HuH-7.5 (cell line): ENCODE results near the gene RHEB.

Source experiments
- DNase-seq: peaks from one replicate; pipeline ENCODE4 v3.0.0; 2011; ENCODE audit warnings: low spot score

The RHEB gene

DNA sequence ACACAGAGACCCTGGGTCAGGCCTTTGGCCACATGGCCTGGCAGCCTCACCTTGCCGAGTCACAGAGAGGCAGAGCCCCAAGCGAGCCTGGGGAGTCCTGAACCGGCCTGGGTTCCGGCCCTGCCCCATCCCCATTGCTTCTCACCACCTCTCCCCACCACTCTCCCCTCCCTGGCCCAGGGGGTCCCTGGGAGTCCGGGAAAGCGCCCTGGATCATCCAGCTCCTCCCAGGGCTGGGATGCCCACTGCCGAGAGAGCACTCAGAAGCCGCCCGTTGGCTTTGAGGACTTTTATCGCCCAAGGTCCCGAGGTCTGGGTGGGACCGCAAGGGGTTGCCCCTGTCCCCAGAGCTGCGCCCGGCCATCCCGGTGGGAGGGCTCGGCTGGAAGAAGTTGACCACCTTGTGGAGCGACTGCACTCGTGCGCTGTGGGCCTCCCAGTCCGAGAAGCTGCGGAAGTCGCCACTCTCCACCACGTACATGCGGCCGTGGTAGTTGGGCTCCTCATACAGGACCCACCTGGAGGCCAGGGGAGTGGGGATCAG is 87.9 kb downstream of the RHEB start:
- DNase-seq, result no peak

DNA sequence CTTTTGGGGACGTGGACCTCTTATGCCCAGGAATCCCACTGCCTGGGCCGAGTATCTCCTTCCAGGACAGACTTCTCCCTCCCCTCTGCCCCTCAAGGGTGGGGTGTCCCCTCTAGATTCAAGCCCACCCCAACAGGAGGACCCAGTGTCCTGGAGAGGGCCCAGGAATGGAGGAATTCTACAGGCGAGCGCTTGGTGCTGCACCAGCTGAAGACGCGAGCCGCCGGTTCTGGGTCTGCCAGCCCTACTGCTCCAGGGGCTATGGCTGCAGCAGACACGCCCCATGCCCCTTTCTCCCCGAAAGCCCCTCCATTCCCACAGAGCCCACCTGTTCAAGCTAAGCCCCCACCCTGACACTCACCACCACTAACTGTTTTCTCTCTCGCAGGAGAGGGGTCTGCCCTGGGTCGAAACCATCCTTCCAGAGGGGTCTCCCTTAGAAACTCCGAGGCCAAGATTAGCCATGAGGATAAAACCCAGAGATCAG is 88.4 kb downstream of the RHEB start:
- DNase-seq, result no peak

DNA sequence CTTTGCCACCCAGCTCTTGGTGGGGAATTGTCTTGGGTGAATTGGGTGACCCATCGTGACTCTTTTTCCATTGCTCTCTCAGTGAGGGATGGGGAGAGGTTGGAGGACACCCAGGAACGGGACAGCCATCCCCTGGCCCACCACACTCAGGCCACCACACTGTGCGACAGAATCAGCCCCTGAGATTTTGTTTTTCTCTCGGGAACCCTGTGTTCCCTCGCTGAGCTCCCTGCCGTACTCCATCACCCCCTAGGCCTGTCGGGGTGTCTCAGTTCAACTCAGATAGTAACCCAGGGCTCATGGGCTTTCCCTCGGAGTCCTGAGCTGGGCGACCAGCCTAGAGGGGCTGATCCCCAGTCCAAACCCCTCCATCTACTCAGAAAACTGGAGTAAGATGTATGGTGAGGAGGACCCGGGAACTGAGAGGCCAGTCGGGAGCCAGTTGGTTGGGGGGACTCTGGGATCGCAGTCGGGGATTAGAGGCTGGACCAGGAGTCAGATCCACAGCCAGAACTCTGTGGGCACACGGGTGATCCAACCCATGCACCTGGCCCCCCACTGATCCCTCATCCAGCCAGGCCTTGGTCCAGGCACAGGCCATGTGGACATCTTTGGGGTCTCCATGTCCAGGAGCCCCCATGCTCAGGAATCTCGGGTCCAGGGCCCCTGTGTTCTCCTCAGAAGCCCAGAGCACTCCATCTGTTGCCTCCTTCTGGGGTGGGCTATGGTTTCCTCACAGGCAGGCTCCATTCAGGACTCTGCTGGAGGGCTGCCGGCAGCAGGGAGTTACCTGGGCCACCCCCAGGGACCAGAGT is 89.1 kb downstream of the RHEB start:
- DNase-seq, result no peak

DNA sequence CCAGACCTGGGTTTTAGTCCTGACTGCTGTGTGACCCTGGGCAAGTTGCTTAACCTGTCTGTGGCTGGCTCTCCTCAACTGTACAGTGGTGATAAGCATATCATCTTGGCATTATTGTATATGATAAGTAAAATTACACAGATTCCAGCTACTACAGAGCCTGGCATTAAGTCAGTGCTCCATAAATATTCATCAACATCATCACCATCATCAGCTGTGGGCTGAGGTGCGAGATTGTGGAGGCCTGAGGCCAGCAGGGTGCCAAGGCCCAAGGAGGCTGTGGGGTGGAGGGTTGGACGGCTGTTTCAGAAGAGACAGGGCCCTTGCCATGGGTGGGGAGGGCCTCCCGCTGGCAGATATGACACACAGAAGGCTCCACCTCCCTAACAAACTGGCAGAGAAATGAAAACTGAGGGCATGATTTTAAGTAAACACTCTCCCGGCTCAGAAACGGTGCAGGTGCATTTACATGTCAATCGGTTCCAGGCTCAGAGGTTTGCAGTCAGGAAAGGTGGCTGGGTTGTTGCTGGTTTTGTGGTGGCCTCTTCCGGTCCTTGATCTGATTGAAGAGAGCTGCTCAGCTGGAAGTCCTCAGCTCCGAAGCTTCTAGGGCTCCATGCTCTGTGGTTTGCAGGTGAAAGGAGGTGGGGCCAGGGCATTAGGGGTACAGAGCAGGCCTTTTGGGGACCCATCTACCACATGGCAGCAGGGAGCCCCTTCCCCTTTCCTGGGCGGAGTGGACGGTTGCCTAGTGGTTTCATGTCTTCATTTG is 89.9 kb downstream of the RHEB start:
- no peak for DNase-seq

DNA sequence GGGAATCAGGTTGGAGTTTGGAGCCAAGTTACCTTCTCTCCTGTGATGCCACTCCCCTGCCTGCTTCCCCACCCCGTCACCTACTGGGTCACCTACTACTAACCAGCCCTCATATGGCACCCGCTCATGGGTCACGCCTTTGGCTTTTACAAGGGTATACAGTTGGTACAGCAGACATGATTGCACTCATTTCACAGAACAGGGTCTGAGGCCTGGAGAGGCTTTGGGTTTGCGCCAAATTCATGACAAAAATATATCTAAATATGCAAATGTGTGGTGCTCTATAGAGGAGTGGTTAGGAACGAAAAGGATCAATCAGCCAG is 90.5 kb downstream of the RHEB start:
- DNase-seq, result no peak

DNA sequence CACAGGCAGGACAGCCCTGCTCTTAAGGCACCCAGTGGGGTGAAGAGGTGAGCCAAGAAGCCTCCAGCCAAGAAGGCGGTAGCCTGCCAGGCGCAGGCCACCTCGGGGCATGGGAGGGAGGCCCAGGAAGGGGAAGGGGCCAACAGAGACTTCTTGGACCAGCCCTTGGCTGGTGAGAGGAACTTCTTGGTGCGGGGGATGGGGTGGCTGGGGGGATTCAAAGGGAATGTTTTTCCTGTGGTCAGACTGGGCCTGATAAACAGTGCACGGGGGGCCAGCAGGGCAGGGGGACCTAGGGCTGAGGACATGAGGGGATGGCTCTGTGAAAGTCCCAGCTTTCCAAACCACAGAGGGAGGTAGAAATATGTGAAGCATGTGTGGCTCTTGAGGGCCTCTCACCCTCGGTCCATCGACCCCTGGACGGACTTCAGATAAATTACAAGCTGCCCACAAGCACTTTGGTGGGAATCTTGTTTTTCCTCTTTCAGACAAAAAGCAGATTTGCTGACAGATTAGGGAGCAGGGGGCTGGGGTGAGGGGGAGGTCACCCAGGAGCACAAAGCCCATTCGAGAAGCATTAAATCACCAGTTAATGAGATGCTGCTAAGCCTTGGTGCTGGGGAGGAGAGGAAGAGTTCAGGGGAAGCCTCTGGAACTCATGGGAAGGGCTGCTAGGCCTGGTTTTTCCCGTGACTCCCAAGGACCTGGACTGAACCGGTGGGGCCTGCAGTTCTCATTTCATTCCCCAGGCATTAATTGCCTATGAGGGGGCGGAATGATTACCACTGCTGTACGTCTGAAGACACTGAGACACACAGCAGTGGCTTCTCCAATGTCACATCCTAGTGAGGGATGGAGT is 91.1 kb downstream of the RHEB start:
- DNase-seq, result no peak

DNA sequence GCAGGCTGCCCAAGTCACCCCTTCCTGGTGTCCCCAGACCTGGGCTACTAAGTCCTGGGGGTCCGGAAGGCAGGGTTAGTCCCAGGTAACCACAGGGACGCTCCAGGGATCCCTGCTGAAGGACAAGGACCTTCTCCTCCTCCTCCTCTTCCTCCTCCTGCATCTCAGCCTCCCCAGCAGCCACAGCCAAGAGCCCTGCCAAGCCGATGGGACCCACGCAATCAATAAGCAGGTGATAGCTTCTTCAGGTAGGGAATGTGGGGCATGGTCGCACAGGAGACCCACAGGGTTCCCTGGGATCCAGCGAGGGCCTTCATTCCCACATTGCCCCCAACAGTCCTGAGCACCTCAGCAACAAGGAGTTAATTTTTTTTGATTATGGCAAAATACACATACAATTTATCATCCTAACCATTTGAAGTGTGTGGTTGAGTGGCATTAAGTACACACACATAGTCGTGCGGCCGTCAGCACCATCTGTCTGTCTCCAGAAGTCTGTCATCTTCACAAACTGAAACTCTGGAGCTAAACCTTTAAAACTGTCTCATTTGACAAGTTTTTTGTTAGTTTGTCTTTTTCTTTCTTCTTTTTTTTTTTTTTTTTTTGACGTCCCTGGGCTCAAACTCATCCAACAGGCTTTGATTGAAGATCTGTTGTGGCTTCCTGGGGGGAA is 91.9 kb downstream of the RHEB start:
- DNase-seq, result no peak

DNA sequence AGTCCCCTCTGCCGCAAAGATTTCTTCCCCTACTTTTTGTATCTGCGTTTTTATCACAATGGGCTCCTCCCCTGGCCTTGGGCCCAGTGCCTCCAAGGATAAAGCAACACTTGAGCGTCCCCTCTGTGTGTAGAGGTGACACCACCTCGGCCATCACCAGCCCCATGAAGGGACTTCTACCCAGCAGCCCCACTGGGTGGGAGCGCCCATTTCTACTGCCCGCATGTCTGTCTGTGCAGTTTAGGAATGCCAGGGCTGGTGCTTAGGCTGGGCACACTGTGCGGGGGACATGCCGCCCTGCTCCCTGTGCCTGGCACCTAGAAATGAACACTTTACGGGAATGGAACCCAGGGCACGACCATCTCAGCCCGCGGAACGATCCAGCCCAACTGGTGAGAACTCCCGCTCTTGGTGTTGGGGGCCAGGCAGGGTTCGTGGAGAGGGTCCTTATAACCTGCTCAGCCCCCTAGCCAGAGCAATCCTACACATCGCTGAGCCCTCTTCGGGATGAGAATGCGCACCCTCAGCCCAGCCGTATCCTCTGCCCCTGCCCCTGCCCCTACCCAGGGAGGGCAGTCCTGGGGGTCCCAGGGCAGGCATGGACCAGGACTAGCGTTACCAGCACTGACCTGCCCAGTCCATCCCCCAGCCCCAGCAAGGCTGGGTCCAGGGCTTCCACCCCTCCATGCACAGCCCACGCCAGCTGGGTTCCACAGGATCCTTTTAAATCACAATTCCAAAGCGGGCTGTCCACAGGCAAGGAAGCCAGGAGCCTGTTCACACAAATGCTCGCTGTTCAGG is 92.6 kb downstream of the RHEB start:
- DNase-seq, result no peak

DNA sequence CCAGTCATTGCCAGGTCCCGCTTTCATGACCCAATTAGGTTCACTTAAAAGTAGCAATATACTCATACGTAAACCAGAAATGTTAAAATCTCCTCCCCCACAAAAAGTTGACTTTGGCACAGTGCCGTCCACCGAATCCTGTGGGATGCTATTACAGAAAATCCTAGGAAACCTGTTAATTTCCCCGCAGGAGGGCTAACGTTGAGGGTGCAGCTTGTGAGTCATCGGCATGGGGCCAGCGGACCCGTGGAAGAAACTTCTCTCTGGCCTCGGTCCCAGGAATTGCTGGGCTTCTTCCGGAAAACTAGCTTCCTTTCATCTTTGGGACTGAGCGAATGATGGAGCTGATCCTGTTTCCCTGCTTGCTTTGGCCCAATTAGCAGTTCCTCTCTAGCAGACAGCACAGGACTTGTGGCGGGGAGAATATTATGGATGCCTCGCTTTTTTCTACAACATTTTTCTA is 93.2 kb downstream of the RHEB start:
- DNase-seq, result no peak

DNA sequence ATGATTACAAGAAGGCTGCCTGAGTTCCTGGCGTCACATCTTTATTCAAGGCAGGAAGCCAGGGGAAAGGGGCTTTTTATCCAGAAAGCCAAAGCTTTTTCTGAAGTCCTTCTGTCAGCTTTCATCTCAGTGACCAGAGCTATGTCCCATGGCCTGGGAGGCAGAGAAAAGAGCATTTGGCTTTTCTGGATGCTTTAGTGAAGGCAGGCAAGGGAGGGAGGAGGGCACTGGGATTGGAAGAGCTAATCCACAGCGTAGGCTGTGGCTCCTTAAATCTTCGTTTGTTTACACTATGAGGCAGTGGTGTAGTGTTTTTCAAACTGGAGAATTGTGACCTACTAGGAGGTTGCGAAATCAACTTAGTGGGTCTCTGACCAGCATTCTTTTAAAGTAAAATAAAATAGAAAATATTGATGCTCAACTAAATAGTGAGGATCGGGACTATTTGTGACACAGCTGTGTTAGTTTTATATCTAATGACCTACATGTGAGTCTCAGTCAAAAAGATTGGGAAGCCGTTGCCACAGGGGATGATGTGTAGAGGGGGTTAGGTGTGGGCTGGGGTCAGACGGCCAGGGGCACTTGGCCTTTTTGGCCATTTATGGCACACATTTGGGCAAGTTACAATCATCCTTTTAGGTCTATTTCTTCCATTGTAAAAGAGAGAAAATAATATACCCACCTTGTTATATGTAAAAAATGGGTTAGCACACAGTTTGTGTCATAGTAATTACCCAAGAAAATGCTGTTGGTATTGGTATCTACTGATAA is 93.8 kb downstream of the RHEB start:
- DNase-seq, result no peak

DNA sequence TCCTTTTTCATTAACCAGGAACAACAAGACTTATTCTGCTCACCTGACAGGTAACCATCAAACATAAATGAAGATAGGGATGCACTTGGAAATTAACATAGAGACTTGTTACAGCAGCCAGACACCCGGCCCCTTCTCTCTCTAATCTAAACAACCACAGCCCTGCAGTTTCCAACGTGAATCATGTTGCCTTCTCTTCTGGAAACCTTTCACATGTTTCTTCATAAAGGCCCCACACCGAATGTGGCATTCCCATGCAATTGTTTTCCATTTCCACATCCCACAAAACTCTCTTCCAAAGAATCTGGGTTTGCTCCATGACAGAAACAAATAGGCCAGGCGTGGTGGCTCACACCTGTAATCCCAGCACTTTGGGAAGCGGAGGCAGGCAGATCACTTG is 94.9 kb downstream of the RHEB start:
- DNase-seq, result no peak

DNA sequence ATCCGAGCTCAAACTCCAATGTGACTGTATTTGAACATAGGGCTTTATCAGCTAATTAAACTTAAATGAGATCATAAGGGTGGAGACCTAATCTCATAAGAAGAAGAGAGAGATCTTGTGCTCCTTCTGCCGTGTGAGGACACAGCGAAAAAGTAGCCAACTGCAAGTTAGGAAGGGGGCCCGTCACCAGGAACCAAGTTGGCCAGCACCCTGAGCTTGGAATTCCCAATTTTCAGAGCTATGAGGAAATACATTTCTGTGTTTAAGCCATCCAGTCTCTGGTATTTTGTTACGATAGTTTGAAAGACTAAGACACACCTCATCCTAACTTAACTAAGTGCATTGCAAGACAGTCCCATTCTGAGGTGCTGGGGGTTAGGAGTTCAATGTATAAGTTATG is 95.8 kb downstream of the RHEB start:
- no peak for DNase-seq

DNA sequence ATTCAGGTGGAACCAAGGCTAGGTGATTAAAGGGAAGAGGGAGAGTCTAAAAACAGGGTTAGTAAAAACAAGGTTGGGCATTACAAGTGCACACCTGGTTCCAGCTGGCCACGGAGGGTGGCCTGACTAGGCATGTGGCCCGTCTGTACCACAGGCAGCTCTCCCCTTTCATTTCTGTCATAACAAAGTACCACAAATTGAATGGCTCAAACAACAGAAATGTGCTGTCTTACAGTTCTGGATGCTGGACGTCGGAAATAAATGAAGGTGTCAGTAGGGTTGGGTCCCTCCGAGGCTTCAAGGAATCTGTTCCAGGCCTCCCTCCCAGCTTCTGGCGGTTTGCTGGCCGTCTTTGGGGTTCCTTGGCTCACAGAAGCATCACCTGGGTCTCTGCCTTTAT is 96.5 kb downstream of the RHEB start:
- DNase-seq, result no peak

DNA sequence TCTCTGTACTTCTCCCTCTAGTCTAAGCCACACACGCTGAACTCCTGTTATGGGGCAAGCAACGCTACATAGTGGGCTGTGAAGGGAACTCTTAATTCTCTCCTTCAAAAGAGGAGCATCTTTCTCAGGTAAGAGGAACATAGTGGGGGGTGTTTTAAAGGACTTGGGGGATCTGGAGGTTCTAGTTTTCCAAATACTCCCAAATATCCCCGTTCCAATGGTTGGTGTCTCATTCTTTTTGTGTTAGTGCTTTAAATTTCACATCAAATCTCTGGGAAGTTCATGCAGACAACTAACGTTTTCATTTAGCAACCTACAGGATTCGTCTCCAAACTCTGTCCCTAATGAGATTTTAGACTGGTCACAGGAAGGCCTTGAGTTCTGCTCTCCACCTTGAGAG is 97.5 kb downstream of the RHEB start:
- no peak for DNase-seq

DNA sequence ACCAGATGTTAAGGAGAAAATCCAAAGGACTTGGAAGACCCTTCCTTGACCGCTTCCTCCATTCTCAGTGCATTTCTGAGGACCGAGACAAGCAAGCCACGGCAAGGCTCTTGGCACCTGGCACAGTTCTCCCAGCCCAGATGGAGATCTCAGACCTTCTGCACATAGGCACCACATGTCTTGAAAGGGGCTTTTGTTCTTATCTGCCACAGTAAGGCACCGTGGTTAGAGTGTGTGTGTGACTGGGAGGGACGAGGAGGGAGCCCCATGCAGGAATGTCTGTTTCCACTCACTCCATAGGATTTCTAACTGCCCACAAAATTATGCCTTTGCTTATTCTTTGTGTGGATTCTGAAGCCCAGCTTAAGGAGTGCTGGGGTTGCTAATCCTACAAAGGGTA is 99.6 kb downstream of the RHEB start:
- no peak for DNase-seq

DNA sequence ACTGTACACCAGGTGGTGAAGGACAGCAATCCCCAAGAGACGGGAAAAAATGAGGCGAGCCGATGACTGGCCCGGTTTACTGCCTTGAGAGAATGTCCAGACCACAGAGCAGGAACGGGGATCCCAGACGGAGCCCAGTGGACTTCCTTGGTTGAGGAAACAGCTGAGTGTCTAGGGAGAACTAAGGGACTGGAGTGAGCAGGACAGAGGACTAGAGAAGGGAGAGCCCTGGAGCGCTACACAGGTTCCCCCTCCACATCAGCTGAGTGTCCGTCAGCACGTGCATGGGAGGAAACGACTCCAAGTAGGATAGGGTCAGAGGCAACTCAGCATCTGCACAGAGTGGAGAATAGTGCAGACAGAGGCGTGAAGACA is 102.8 kb downstream of the RHEB start:
- no peak for DNase-seq

DNA sequence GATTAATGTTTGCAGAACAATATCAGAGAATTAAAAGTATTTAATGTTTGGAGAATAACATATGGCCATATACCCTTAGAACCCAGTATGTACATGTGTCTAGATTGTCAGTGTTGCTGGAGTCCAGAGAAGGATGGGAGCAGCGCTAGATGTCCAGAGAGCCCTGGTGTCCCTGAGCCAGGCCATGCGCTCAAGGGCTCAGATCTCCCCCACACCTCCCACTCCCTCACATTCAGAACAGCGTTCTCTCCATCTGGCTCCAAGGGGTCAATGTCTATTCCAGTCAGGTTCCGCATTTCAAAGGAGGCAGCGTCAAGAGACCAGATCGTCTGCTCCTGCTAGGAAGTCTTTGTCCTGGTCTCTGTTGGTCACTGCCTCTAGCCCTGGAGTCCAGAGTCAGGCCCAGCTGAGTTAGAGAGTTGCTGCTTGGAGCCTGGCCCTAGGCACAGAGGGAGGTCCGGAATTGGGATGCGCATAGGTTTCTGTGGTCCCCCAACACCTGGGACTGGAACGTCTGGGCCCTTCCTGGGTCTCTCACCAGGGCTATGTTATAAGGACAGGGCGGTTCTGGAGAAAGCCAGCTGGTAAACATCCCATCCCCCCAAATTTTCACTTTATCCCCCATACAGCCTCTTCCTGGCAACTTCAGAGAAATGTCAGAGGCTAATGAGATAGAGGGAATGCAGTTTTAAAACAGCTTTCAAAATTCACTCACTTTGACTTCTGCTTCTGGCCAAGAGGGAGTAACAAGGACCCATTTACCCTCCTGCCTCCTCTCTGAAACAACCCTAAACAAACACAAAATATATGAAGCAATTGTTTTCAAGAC is 103.4 kb downstream of the RHEB start:
- no peak for DNase-seq
